HepG2 (cell line): ENCODE data around the gene SHISA9. TPM values are rescaled to one million over a fixed set of nuclear protein-coding genes. Genes with fewer than 3 reads are reported as not detected.

Source experiments
- HES4 ChIP-seq: sonication (generic); formaldehyde crosslinking; IDR thresholded peaks from 2 replicates; pipeline ENCODE4 v1.9.0; 2021; ENCODE audit warnings: mild to moderate bottlenecking, missing genetic modification reagents, borderline replicate concordance
- HNRNPK ChIP-seq: fragments of 200-400 bp; formaldehyde crosslinking; IDR thresholded peaks from 2 replicates; pipeline ENCODE4 v1.6.1; 2018; ENCODE audit warnings: low read length, low read depth, moderate library complexity, mild to moderate bottlenecking; ENCODE audit not compliant: poor library complexity, severe bottlenecking
- MTERF4 ChIP-seq: sonication (generic); formaldehyde crosslinking; IDR thresholded peaks from 2 replicates; pipeline ENCODE4 v1.8.0; 2023; ENCODE audit warnings: mild to moderate bottlenecking, missing genetic modification reagents
- PAX8 ChIP-seq: sonication (generic); formaldehyde crosslinking; IDR thresholded peaks from 2 replicates; pipeline ENCODE4 v1.8.0; 2022; ENCODE audit warnings: mild to moderate bottlenecking, missing genetic modification reagents, borderline replicate concordance
- PHF5A ChIP-seq: IDR thresholded peaks from one replicate; pipeline ENCODE4 v1.6.1; 2018; ENCODE audit warnings: low read depth, missing genetic modification reagents; ENCODE audit not compliant: unreplicated experiment
- RXRA ChIP-seq: sonication (generic); formaldehyde crosslinking; IDR thresholded peaks from 2 replicates; pipeline ENCODE4 v1.5.1; 2020; ENCODE audit warnings: missing genetic modification reagents
- ZBTB3 ChIP-seq: sonication (generic); formaldehyde crosslinking; IDR thresholded peaks from 2 replicates; pipeline ENCODE4 v1.4.0; 2020; ENCODE audit warnings: low read depth, mild to moderate bottlenecking, moderate library complexity, missing genetic modification reagents, borderline replicate concordance
- ZBTB42 ChIP-seq: sonication (generic); formaldehyde crosslinking; IDR thresholded peaks from 2 replicates; pipeline ENCODE4 v1.5.0; 2020; ENCODE audit warnings: mild to moderate bottlenecking, missing genetic modification reagents
- ZFP36L1 ChIP-seq: sonication (generic); formaldehyde crosslinking; IDR thresholded peaks from 2 replicates; pipeline ENCODE4 v1.8.0; 2022; ENCODE audit warnings: mild to moderate bottlenecking, missing genetic modification reagents, moderate library complexity
- ZFP91 ChIP-seq: sonication (generic); formaldehyde crosslinking; IDR thresholded peaks from 2 replicates; pipeline ENCODE4 v1.9.0; 2022; ENCODE audit warnings: missing genetic modification reagents, mild to moderate bottlenecking, borderline replicate concordance
- ZNF143 ChIP-seq: sonication (generic); formaldehyde crosslinking; IDR thresholded peaks from 2 replicates; pipeline ENCODE4 v1.4.0; 2020; ENCODE audit warnings: missing genetic modification reagents
- ZNF264 ChIP-seq: sonication (generic); formaldehyde crosslinking; IDR thresholded peaks from 2 replicates; pipeline ENCODE4 v1.4.0; 2020; ENCODE audit warnings: missing genetic modification reagents
- ZNF317 ChIP-seq: sonication (generic); formaldehyde crosslinking; IDR thresholded peaks from 2 replicates; pipeline ENCODE4 v1.5.0; 2020; ENCODE audit warnings: mild to moderate bottlenecking, missing genetic modification reagents
- ZNF337 ChIP-seq: sonication (generic); formaldehyde crosslinking; IDR thresholded peaks from 2 replicates; pipeline ENCODE4 v1.5.1; 2020; ENCODE audit warnings: missing genetic modification reagents, low read depth, mild to moderate bottlenecking, borderline replicate concordance
- ZNF558 ChIP-seq: sonication (generic); formaldehyde crosslinking; IDR thresholded peaks from 2 replicates; pipeline ENCODE4 v1.9.0; 2022; ENCODE audit warnings: mild to moderate bottlenecking, missing genetic modification reagents, borderline replicate concordance
- ZNF564 ChIP-seq: sonication (generic); formaldehyde crosslinking; IDR thresholded peaks from 2 replicates; pipeline ENCODE4 v1.8.1; 2023; ENCODE audit warnings: mild to moderate bottlenecking, missing genetic modification reagents
- ZSCAN25 ChIP-seq: sonication (generic); formaldehyde crosslinking; IDR thresholded peaks from 2 replicates; pipeline ENCODE4 v1.8.0; 2022; ENCODE audit warnings: mild to moderate bottlenecking, missing genetic modification reagents
- ZSCAN9 ChIP-seq: IDR thresholded peaks from 2 replicates; pipeline ENCODE4 v1.6.1; 2016; ENCODE audit warnings: borderline replicate concordance
- polyA plus RNA-seq, 8 experiments: library from polyadenylated mRNA; depleted of rRNA in 3 of 8; stranded (reverse) in 7 of 8; unstranded in 1 of 8; fragments of >200 nt; fragmentation: Illumina TruSeq in 4 of 8; extraction: Trizol in 4 of 8; gene quantifications; 2 replicates each; pipeline versions ENCODE4 v1.2.1 to v1.2.3, GENCODE V29; 2011 to 2016; ENCODE audit warnings: low read depth in 4 of 8, missing spikeins in 1 of 8, mixed read lengths in 1 of 8; ENCODE audit not compliant: insufficient read depth in 1 of 8
- total RNA-seq, 5 experiments: library from RNA; depleted of rRNA; stranded (reverse); fragments of >200 nt; fragmentation: Illumina TruSeq; extraction: Trizol; gene quantifications; 2 replicates each; pipeline ENCODE4 v1.2.3, GENCODE V29; 2016; ENCODE audit warnings: low read depth in 1 of 5
- TF ChIP-seq, protein P1 (sequence below): sonication (generic); formaldehyde crosslinking; IDR thresholded peaks from 2 replicates; pipeline ENCODE4 v1.4.0; 2020; ENCODE audit warnings: missing genetic modification reagents, mild to moderate bottlenecking, borderline replicate concordance
- TF ChIP-seq, protein P2 (sequence below): sonication (generic); formaldehyde crosslinking; IDR thresholded peaks from 2 replicates; pipeline ENCODE4 v1.9.0; 2021; ENCODE audit warnings: missing genetic modification reagents, borderline replicate concordance
- TF ChIP-seq, protein P3 (sequence below): sonication (generic); formaldehyde crosslinking; IDR thresholded peaks from 2 replicates; pipeline ENCODE4 v1.4.0; 2020; ENCODE audit warnings: missing genetic modification reagents

The SHISA9 gene
- total and polyA plus RNA-seq, 2 of the 13 experiments (the other 11 are each of a cell fraction or from before 2014, with no cell fraction given) = 0.01 TPM; not detected in 1

DNA sequence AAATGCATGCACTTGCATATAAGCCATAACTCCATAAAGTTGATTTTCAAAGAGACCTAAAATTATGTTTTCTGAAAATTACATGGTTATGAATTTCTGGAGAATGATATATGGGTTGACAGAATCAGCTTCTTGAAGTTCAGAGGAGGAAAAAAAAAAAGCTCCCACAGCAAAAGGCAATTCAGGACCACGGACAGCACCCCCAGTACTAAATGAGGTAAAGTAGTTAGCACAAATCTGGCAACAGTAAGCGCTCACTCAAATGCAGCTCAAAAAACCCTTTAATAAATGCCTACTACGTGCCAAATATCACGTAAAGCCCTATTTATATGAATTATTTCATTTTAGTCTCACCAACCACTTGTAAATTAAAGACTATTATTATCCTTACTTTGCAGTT is 135.2 kb downstream of the SHISA9 start (continued):
- no peak for TF ChIP-seq ZNF317 (CRISPR knock-in tag)
- no peak for TF ChIP-seq ZNF143 (CRISPR knock-in tag)
- TF ChIP-seq ZNF264 (CRISPR knock-in tag) = 0 out of 2 replicates have a peak, but pooled peaks have one; percentile 32
- no peak for TF ChIP-seq ZBTB3
- TF ChIP-seq ZSCAN9 = peak; percentile 90
- TF ChIP-seq ZBTB42 (CRISPR knock-in tag) = no peak
- no peak for TF ChIP-seq PHF5A
- TF ChIP-seq, protein P1, sequence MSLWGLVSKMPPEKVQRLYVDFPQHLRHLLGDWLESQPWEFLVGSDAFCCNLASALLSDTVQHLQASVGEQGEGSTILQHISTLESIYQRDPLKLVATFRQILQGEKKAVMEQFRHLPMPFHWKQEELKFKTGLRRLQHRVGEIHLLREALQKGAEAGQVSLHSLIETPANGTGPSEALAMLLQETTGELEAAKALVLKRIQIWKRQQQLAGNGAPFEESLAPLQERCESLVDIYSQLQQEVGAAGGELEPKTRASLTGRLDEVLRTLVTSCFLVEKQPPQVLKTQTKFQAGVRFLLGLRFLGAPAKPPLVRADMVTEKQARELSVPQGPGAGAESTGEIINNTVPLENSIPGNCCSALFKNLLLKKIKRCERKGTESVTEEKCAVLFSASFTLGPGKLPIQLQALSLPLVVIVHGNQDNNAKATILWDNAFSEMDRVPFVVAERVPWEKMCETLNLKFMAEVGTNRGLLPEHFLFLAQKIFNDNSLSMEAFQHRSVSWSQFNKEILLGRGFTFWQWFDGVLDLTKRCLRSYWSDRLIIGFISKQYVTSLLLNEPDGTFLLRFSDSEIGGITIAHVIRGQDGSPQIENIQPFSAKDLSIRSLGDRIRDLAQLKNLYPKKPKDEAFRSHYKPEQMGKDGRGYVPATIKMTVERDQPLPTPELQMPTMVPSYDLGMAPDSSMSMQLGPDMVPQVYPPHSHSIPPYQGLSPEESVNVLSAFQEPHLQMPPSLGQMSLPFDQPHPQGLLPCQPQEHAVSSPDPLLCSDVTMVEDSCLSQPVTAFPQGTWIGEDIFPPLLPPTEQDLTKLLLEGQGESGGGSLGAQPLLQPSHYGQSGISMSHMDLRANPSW (CRISPR knock-in tag) = no peak
- TF ChIP-seq MTERF4 = no peak
- TF ChIP-seq ZNF564 = no peak
- no peak for TF ChIP-seq HNRNPK
- no peak for TF ChIP-seq RXRA (CRISPR knock-in tag)
- no peak for TF ChIP-seq ZSCAN25 (CRISPR knock-in tag)
- TF ChIP-seq, protein P2, sequence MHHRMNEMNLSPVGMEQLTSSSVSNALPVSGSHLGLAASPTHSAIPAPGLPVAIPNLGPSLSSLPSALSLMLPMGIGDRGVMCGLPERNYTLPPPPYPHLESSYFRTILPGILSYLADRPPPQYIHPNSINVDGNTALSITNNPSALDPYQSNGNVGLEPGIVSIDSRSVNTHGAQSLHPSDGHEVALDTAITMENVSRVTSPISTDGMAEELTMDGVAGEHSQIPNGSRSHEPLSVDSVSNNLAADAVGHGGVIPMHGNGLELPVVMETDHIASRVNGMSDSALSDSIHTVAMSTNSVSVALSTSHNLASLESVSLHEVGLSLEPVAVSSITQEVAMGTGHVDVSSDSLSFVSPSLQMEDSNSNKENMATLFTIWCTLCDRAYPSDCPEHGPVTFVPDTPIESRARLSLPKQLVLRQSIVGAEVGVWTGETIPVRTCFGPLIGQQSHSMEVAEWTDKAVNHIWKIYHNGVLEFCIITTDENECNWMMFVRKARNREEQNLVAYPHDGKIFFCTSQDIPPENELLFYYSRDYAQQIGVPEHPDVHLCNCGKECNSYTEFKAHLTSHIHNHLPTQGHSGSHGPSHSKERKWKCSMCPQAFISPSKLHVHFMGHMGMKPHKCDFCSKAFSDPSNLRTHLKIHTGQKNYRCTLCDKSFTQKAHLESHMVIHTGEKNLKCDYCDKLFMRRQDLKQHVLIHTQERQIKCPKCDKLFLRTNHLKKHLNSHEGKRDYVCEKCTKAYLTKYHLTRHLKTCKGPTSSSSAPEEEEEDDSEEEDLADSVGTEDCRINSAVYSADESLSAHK (CRISPR knock-in tag) = no peak
- no peak for TF ChIP-seq PAX8 (CRISPR knock-in tag)
- no peak for TF ChIP-seq ZNF337 (CRISPR knock-in tag)
- TF ChIP-seq, protein P3, sequence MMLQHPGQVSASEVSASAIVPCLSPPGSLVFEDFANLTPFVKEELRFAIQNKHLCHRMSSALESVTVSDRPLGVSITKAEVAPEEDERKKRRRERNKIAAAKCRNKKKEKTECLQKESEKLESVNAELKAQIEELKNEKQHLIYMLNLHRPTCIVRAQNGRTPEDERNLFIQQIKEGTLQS (CRISPR knock-in tag) = 0 out of 2 replicates have a peak, but pooled peaks have one; percentile 29
- TF ChIP-seq ZFP91 = no peak
- TF ChIP-seq ZFP36L1 (CRISPR knock-in tag) = no peak
- peak; percentile 27; the same call in 1 of the 2 replicates for TF ChIP-seq HES4
- TF ChIP-seq ZNF558 (CRISPR knock-in tag) = peak; percentile 40; the same call in 1 of the 2 replicates
